Fibroblast of peridontal ligament (primary cell): ENCODE data around the gene MSRB1.
"Not testable (repeated sequence)": the region's sequence is repeated elsewhere in the genome, so short reads cannot be mapped to it uniquely, and the experiment has no call there.

Experiments used
- DNase-seq: peaks from one replicate; pipeline ENCODE4 v3.0.0-alpha.2; 2010; ENCODE audit errors: extremely low read depth

MSRB1 gene

GRCh38 chr16:1915732-1916639, 27.0 kb downstream of the MSRB1 start:
- DNase-seq = no peak

- DNase-seq = no peak
These were observed 28.0 kb downstream of the MSRB1 start for GRCh38 chr16:1914988-1915387.

GRCh38 chr16:1914084-1914608, 28.9 kb downstream of the MSRB1 start:
- DNase-seq = no peak

- no peak for DNase-seq
These were observed 29.5 kb downstream of the MSRB1 start for GRCh38 chr16:1913327-1914083.

- no peak for DNase-seq
These were observed 30.8 kb downstream of the MSRB1 start for GRCh38 chr16:1912215-1912543.

- no peak for DNase-seq
These were observed 31.4 kb downstream of the MSRB1 start for GRCh38 chr16:1911467-1912214.

GRCh38 chr16:1909561-1910231, 33.3 kb downstream of the MSRB1 start:
- DNase-seq = no peak

- DNase-seq = no peak
These were observed 34.0 kb downstream of the MSRB1 start for GRCh38 chr16:1908983-1909382.

GRCh38 chr16:1908184-1908583, 34.8 kb downstream of the MSRB1 start:
- DNase-seq = no peak

GRCh38 chr16:1907226-1907860, 35.7 kb downstream of the MSRB1 start:
- no peak for DNase-seq

- no peak for DNase-seq
These were observed 36.2 kb downstream of the MSRB1 start for GRCh38 chr16:1906846-1907165.

GRCh38 chr16:1906055-1906845, 36.7 kb downstream of the MSRB1 start:
- DNase-seq = no peak

- no peak for DNase-seq
These were observed 38.9 kb downstream of the MSRB1 start for GRCh38 chr16:1903845-1904840.

- no peak for DNase-seq
These were observed 39.8 kb downstream of the MSRB1 start for GRCh38 chr16:1903220-1903574.

GRCh38 chr16:1902547-1903219, 40.3 kb downstream of the MSRB1 start:
- DNase-seq = no peak

- DNase-seq = no peak
These were observed 42.6 kb downstream of the MSRB1 start for GRCh38 chr16:1900452-1900774.

- DNase-seq = no peak
These were observed 43.2 kb downstream of the MSRB1 start for GRCh38 chr16:1899641-1900451.

- not testable (repeated sequence) for DNase-seq
These were observed 45.3 kb downstream of the MSRB1 start for GRCh38 chr16:1897692-1898091.
